Stimulated activated CD8-positive, alpha-beta memory T cell treated with anti-CD3 and anti-CD28 coated beads, Interleukin-15, amount 100 ng/mL, for 24 hours (primary cell): ENCODE results near the gene ARHGEF19.
"Not testable (repeated sequence)": the region's sequence is repeated elsewhere in the genome, so short reads cannot be mapped to it uniquely, and the experiment has no call there.

Experiments
- DNase-seq: peaks from one replicate; pipeline ENCODE4 v3.0.0-alpha.2; 2020; ENCODE audit warnings: low read depth

Gene ARHGEF19

GRCh38 chr1:16164213-16165072 is 48.0 kb downstream of the ARHGEF19 start:
- no peak for DNase-seq

- DNase-seq = not testable (repeated sequence)
These were observed 48.7 kb downstream of the ARHGEF19 start for GRCh38 chr1:16163608-16164212.

GRCh38 chr1:16162163-16162822 is 50.2 kb downstream of the ARHGEF19 start:
- peak; percentile 24 for DNase-seq

- no peak for DNase-seq
These were observed 50.7 kb downstream of the ARHGEF19 start for GRCh38 chr1:16161717-16162116.

- DNase-seq = no peak
These were observed 53.2 kb downstream of the ARHGEF19 start for GRCh38 chr1:16158993-16159831.

GRCh38 chr1:16158025-16158424 is 54.4 kb downstream of the ARHGEF19 start:
- DNase-seq = no peak

- no peak for DNase-seq
These were observed 55.5 kb downstream of the ARHGEF19 start for GRCh38 chr1:16156848-16157495.

- DNase-seq = no peak
These were observed 56.7 kb downstream of the ARHGEF19 start, which contains the start of gene EPHA2 for GRCh38 chr1:16155537-16156410. EPHA2 (minus strand) TSS chr1:16156069; CDS start chr1:16155932, 137 bp downstream.

- no peak for DNase-seq
These were observed 58.3 kb downstream of the ARHGEF19 start for GRCh38 chr1:16153999-16154673.

- no peak for DNase-seq
These were observed 59.1 kb downstream of the ARHGEF19 start for GRCh38 chr1:16153096-16153998.

- no peak for DNase-seq
These were observed 59.9 kb downstream of the ARHGEF19 start for GRCh38 chr1:16152481-16153087.

GRCh38 chr1:16151995-16152384 is 60.5 kb downstream of the ARHGEF19 start:
- DNase-seq = no peak

- DNase-seq = no peak
These were observed 61.1 kb downstream of the ARHGEF19 start for GRCh38 chr1:16151196-16151994.

- DNase-seq = no peak
These were observed 61.9 kb downstream of the ARHGEF19 start for GRCh38 chr1:16150508-16150907.

- DNase-seq = no peak
These were observed 62.6 kb downstream of the ARHGEF19 start for GRCh38 chr1:16149702-16150488.

- no peak for DNase-seq
These were observed 63.3 kb downstream of the ARHGEF19 start for GRCh38 chr1:16149146-16149545.
